ENCODE measurements around the gene PNPLA1.

- no peak for TF ChIP-seq EZH2 (IDR thresholded peaks at IDR 0.05; ENCODE audit: low read length, missing control alignments)
- TF ChIP-seq, protein P1, sequence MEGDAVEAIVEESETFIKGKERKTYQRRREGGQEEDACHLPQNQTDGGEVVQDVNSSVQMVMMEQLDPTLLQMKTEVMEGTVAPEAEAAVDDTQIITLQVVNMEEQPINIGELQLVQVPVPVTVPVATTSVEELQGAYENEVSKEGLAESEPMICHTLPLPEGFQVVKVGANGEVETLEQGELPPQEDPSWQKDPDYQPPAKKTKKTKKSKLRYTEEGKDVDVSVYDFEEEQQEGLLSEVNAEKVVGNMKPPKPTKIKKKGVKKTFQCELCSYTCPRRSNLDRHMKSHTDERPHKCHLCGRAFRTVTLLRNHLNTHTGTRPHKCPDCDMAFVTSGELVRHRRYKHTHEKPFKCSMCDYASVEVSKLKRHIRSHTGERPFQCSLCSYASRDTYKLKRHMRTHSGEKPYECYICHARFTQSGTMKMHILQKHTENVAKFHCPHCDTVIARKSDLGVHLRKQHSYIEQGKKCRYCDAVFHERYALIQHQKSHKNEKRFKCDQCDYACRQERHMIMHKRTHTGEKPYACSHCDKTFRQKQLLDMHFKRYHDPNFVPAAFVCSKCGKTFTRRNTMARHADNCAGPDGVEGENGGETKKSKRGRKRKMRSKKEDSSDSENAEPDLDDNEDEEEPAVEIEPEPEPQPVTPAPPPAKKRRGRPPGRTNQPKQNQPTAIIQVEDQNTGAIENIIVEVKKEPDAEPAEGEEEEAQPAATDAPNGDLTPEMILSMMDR (conservative IDR thresholded peaks at IDR 0.05 in 1 of 2, IDR thresholded peaks at IDR 0.05 in 1 of 2; ENCODE audit: low read depth in 1 of 2, low read length in 2 of 2): no peak
These were observed 83.6 kb downstream of the PNPLA1 start for GRCh38 chr6:36353411-36353915.

All from fibroblast of lung (primary cell).